ENCODE measurements around the gene SIVA1.

SIVA1 gene

GRCh38 chr14:104789752-104790743 lies 37.1 kb downstream of the SIVA1 start:
- TF ChIP-seq CTCF (IDR thresholded peaks at IDR 0.05; ENCODE audit: low read depth, low read length) = no peak
- H3K4me3 ChIP-seq (ENCODE audit: low read depth, low read length) = no peak overlapping the region

DNA sequence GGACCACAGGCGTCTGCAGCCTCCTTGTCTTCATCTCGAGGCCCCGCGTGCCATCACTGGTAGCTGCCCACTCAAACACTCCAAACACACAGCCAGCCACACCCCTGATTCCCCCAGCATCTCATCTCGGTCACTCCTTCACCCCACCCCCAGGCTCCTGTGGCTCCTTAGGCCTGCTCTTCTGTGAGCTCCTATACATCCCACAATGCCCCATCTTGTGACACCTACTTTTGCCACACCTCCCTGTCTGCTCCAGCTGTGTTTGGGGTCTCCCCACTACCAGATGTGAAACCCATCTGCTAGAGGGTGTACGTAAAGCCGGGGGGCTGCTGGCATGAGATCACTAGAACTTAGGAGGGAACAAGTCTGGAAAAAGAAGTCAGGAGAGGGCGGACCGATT lies 38.5 kb downstream of the SIVA1 start:
- TF ChIP-seq CTCF (IDR thresholded peaks at IDR 0.05; ENCODE audit: low read depth, low read length) = no peak
- H3K4me3 ChIP-seq (ENCODE audit: low read depth, low read length) = no peak overlapping the region

GRCh38 chr14:104792101-104792884 lies 39.3 kb downstream of the SIVA1 start:
- no peak for TF ChIP-seq CTCF (IDR thresholded peaks at IDR 0.05; ENCODE audit: low read depth, low read length)

GRCh38 chr14:104792945-104793702 lies 40.2 kb downstream of the SIVA1 start:
- no peak overlapping the region for H3K4me3 ChIP-seq (ENCODE audit: low read depth, low read length)
- no peak for TF ChIP-seq CTCF (IDR thresholded peaks at IDR 0.05; ENCODE audit: low read depth, low read length)

More at GRCh38 chr14:104792101-104792884, 39.3 kb downstream of the SIVA1 start:
- H3K4me3 ChIP-seq (ENCODE audit: low read depth, low read length) = no peak overlapping the region

GRCh38 chr14:104793703-104793959 lies 40.7 kb downstream of the SIVA1 start:
- H3K4me3 ChIP-seq (ENCODE audit: low read depth, low read length) = peak overlapping the region; percentile 78
- no peak for TF ChIP-seq CTCF (IDR thresholded peaks at IDR 0.05; ENCODE audit: low read depth, low read length)

- peak overlapping the region; percentile 78 for H3K4me3 ChIP-seq (ENCODE audit: low read depth, low read length)
Observed at GRCh38 chr14:104794099-104794498, 41.2 kb downstream of the SIVA1 start.

More at GRCh38 chr14:104794099-104794498, 41.2 kb downstream of the SIVA1 start:
- no peak for TF ChIP-seq CTCF (IDR thresholded peaks at IDR 0.05; ENCODE audit: low read depth, low read length)
